ENCODE data around the gene DZIP1.
A peak's percentile ranks its signal among the peaks of the same experiment; 100 is the strongest.
"Not testable (repeated sequence)": the region's sequence is repeated elsewhere in the genome, so short reads cannot be mapped to it uniquely, and the experiment has no call there.

DZIP1 gene

GRCh38 chr13:95677564-95678266 is 33.2 kb upstream of the DZIP1 start:
- peak overlapping the region; percentile 90 for H3K4me3 ChIP-seq (replicated peaks; ENCODE audit: low read depth, low read length)
- peak; percentile 25 for DNase-seq (ENCODE audit: low read depth)
- no peak for TF ChIP-seq CTCF (IDR thresholded peaks at IDR 0.05; ENCODE audit: low read length, missing control alignments)

GRCh38 chr13:95676762-95677563 is 32.5 kb upstream of the DZIP1 start, which contains the start of gene DNAJC3:
Gene DNAJC3, plus strand, starts transcription at chr13:95677139. Its CDS starts 117 bp downstream, at chr13:95677256.
- peak; percentile 98 for DNase-seq (ENCODE audit: low read depth)
- peak within 1 kb of the TSS; percentile 90 for H3K4me3 ChIP-seq (replicated peaks; ENCODE audit: low read depth, low read length)
- TF ChIP-seq CTCF (IDR thresholded peaks at IDR 0.05; ENCODE audit: low read length, missing control alignments): no peak

- no peak for TF ChIP-seq CTCF (IDR thresholded peaks at IDR 0.05; ENCODE audit: low read length, missing control alignments)
- peak overlapping the region; percentile 87 for H3K4me3 ChIP-seq (replicated peaks; ENCODE audit: low read depth, low read length)
- DNase-seq (ENCODE audit: low read depth): peak; percentile 52
Observed at GRCh38 chr13:95676105-95676761, 31.7 kb upstream of the DZIP1 start.

GRCh38 chr13:95671597-95671996 is 27.1 kb upstream of the DZIP1 start:
- DNase-seq (ENCODE audit: low read depth): no peak
- H3K4me3 ChIP-seq (replicated peaks; ENCODE audit: low read depth, low read length): no peak overlapping the region
- TF ChIP-seq CTCF (IDR thresholded peaks at IDR 0.05; ENCODE audit: low read length, missing control alignments): no peak

- not testable (repeated sequence) for DNase-seq (ENCODE audit: low read depth); H3K4me3 ChIP-seq (replicated peaks; ENCODE audit: low read depth, low read length)
Observed at GRCh38 chr13:95667235-95667634, 22.7 kb upstream of the DZIP1 start.

GRCh38 chr13:95660981-95661581 is 16.6 kb upstream of the DZIP1 start:
- H3K4me3 ChIP-seq (replicated peaks; ENCODE audit: low read depth, low read length): no peak overlapping the region
- peak; percentile 69 for DNase-seq (ENCODE audit: low read depth)
- peak; percentile 61 for TF ChIP-seq CTCF (IDR thresholded peaks at IDR 0.05; ENCODE audit: low read length, missing control alignments)

- DNase-seq (ENCODE audit: low read depth): no peak
- H3K4me3 ChIP-seq (replicated peaks; ENCODE audit: low read depth, low read length): no peak overlapping the region
- no peak for TF ChIP-seq CTCF (IDR thresholded peaks at IDR 0.05; ENCODE audit: low read length, missing control alignments)
Observed at GRCh38 chr13:95659500-95659899, 15.0 kb upstream of the DZIP1 start.

Measured in fibroblast of pulmonary artery (primary cell).